ENCODE data around the gene RHOBTB3.

- TF ChIP-seq CTCF (IDR thresholded peaks at IDR 0.05) (no peak), POLR2A (IDR thresholded peaks at IDR 0.05) (no peak), POLR2AphosphoS5 (IDR thresholded peaks at IDR 0.05) (no peak)
Measured at GRCh38 chr5:95801532-95801931, 70.4 kb downstream of the RHOBTB3 start.
